Adipose tissue (tissue), 3 donors: ENCODE results near the gene SPAG16. TPM values are rescaled to one million over a fixed set of nuclear protein-coding genes. Genes with fewer than 3 reads are reported as not detected.

Source experiments
- H3K27ac ChIP-seq: one replicate; pipeline ENCODE4 v1.5.1; 2013; ENCODE audit warnings: low read depth, low read length
- WGBS, 3 donors: extraction: QIAGEN DNeasy Blood & Tissue Kit; methylation state at CpG; one replicate each; pipeline ENCODE4 v1.1.7; 2013; 5-methylcytosine and 5-hydroxymethylcytosine counted together
- polyA plus RNA-seq, 3 donors: library from polyadenylated mRNA; stranded (reverse); fragments of 200-250 nt; gene quantifications; one replicate each; pipeline ENCODE4 v1.2.3, GENCODE V29; 2013
- donor health status: healthy with polysubstance abuse.
- donor health status: Bipolar disorder and iron deficiency.
- donor health status: healthy.

Gene SPAG16
- polyA plus RNA-seq, 3 donors, result 8.1 to 22.7 (median 9.9) TPM

- 49 to 57% (median 54%) methylated on average over 3 of the region's 3 CpGs for WGBS, 3 donors
- H3K27ac ChIP-seq, result no peak overlapping the region
These were observed 1027.9 kb downstream of the SPAG16 start for GRCh38 chr2:214311931-214312749.

GRCh38 chr2:214315324-214315723 is 1031.1 kb downstream of the SPAG16 start:
- 78 to 91% (median 90%) methylated on average over 3 of the region's 3 CpGs for WGBS, 3 donors
- H3K27ac ChIP-seq, result no peak overlapping the region

- H3K27ac ChIP-seq, result no peak overlapping the region
These were observed 1035.9 kb downstream of the SPAG16 start for GRCh38 chr2:214320211-214320610.

GRCh38 chr2:214322662-214323061 is 1038.4 kb downstream of the SPAG16 start:
- 66 to 74% (median 73%) methylated on average over 3 of the region's 3 CpGs for WGBS, 3 donors

GRCh38 chr2:214325404-214325803 is 1041.1 kb downstream of the SPAG16 start:
- no peak overlapping the region for H3K27ac ChIP-seq
- WGBS, 3 donors, result 55 to 80% (median 78%) methylated on average over 1 of the region's 1 CpG

More at GRCh38 chr2:214322662-214323061, 1038.4 kb downstream of the SPAG16 start:
- no peak overlapping the region for H3K27ac ChIP-seq

- H3K27ac ChIP-seq, result no peak overlapping the region
- 41 to 84% (median 76%) methylated on average over 3 of the region's 3 CpGs for WGBS, 3 donors
These were observed 1044.7 kb downstream of the SPAG16 start for GRCh38 chr2:214328941-214329340.

GRCh38 chr2:214341646-214342045 is 1057.4 kb downstream of the SPAG16 start:
- WGBS, 3 donors, result 8 to 71% (median 35%) methylated on average over 2 of the region's 2 CpGs

GRCh38 chr2:214358506-214358905 is 1074.2 kb downstream of the SPAG16 start:
- 37 to 64% (median 55%) methylated on average over 1 of the region's 1 CpG for WGBS, 3 donors
- H3K27ac ChIP-seq, result no peak overlapping the region

More at GRCh38 chr2:214341646-214342045, 1057.4 kb downstream of the SPAG16 start:
- no peak overlapping the region for H3K27ac ChIP-seq

- 73 to 90% (median 89%) methylated on average over 4 of the region's 4 CpGs for WGBS, 3 donors
These were observed 1076.9 kb downstream of the SPAG16 start for GRCh38 chr2:214361116-214361515.

GRCh38 chr2:214365549-214365948 is 1081.3 kb downstream of the SPAG16 start:
- 86 to 91% (median 88%) methylated on average over 1 of the region's 1 CpG for WGBS, 3 donors
- H3K27ac ChIP-seq, result no peak overlapping the region

More at GRCh38 chr2:214361116-214361515, 1076.9 kb downstream of the SPAG16 start:
- no peak overlapping the region for H3K27ac ChIP-seq

GRCh38 chr2:214367171-214367570 is 1082.9 kb downstream of the SPAG16 start:
- 38 to 51% (median 49%) methylated on average over 3 of the region's 3 CpGs for WGBS, 3 donors
- H3K27ac ChIP-seq, result no peak overlapping the region

GRCh38 chr2:214376618-214377285 is 1092.5 kb downstream of the SPAG16 start:
- WGBS, 3 donors, result 71 to 80% (median 79%) methylated on average over 7 of the region's 7 CpGs
- H3K27ac ChIP-seq, result no peak overlapping the region

GRCh38 chr2:214377286-214377624 is 1093.0 kb downstream of the SPAG16 start:
- WGBS, 3 donors, result 86 to 90% (median 87%) methylated on average over 5 of the region's 5 CpGs
- no peak overlapping the region for H3K27ac ChIP-seq

- no peak overlapping the region for H3K27ac ChIP-seq
- WGBS, 3 donors, result 37 to 57% (median 55%) methylated on average over 3 of the region's 3 CpGs
These were observed 1094.3 kb downstream of the SPAG16 start for GRCh38 chr2:214378455-214379103.

- H3K27ac ChIP-seq, result no peak overlapping the region
- WGBS, 3 donors, result 87 to 90% (median 89%) methylated on average over 1 of the region's 1 CpG
These were observed 1095.0 kb downstream of the SPAG16 start for GRCh38 chr2:214379227-214379626.

GRCh38 chr2:214380681-214381080 is 1096.4 kb downstream of the SPAG16 start:
- no peak overlapping the region for H3K27ac ChIP-seq
- 53 to 65% (median 64%) methylated on average over 5 of the region's 5 CpGs for WGBS, 3 donors

GRCh38 chr2:214382229-214382628 is 1098.0 kb downstream of the SPAG16 start:
- no peak overlapping the region for H3K27ac ChIP-seq
- 35 to 60% (median 38%) methylated on average over 2 of the region's 2 CpGs for WGBS, 3 donors

GRCh38 chr2:214386720-214387119 is 1102.5 kb downstream of the SPAG16 start:
- H3K27ac ChIP-seq, result no peak overlapping the region
- WGBS, 3 donors, result 87 to 92% (median 88%) methylated on average over 2 of the region's 2 CpGs

- no peak overlapping the region for H3K27ac ChIP-seq
These were observed 1105.1 kb downstream of the SPAG16 start for GRCh38 chr2:214389334-214389733.
